Nephron progenitor cell (in vitro differentiated cells): Measurements from ENCODE around the gene RFXAP.

Experiments used
- DNase-seq: peaks from one replicate; pipeline ENCODE4 v3.0.0; 2021
- H3K27ac Mint-ChIP-seq: 2 replicates; pipeline ENCODE4 v1.8.0; 2021; ENCODE audit warnings: mild to moderate bottlenecking, moderate library complexity, mixed read lengths
- H3K27me3 Mint-ChIP-seq: 2 replicates; pipeline ENCODE4 v1.8.0; 2021; ENCODE audit warnings: mild to moderate bottlenecking, low read depth, mixed read lengths; ENCODE audit not compliant: poor library complexity
- H3K36me3 Mint-ChIP-seq: 2 replicates; pipeline ENCODE4 v1.8.0; 2021; ENCODE audit warnings: low read depth, mixed read lengths
- H3K4me1 Mint-ChIP-seq: 2 replicates; pipeline ENCODE4 v1.8.0; 2021; ENCODE audit warnings: mixed read lengths
- H3K4me3 Mint-ChIP-seq: 2 replicates; pipeline ENCODE4 v1.8.0; 2021; ENCODE audit warnings: mild to moderate bottlenecking, moderate library complexity, mixed read lengths
- H3K9me3 Mint-ChIP-seq: 2 replicates; pipeline ENCODE4 v1.8.0; 2021; ENCODE audit warnings: mild to moderate bottlenecking, moderate library complexity, mixed read lengths
- TF ChIP-seq, protein P1 (sequence below): fragments of 200-600 bp; sonication (generic); IDR thresholded peaks from 2 replicates; pipeline ENCODE4 v1.5.0; 2021; ENCODE audit warnings: antibody characterized with exemption

The RFXAP gene

DNA sequence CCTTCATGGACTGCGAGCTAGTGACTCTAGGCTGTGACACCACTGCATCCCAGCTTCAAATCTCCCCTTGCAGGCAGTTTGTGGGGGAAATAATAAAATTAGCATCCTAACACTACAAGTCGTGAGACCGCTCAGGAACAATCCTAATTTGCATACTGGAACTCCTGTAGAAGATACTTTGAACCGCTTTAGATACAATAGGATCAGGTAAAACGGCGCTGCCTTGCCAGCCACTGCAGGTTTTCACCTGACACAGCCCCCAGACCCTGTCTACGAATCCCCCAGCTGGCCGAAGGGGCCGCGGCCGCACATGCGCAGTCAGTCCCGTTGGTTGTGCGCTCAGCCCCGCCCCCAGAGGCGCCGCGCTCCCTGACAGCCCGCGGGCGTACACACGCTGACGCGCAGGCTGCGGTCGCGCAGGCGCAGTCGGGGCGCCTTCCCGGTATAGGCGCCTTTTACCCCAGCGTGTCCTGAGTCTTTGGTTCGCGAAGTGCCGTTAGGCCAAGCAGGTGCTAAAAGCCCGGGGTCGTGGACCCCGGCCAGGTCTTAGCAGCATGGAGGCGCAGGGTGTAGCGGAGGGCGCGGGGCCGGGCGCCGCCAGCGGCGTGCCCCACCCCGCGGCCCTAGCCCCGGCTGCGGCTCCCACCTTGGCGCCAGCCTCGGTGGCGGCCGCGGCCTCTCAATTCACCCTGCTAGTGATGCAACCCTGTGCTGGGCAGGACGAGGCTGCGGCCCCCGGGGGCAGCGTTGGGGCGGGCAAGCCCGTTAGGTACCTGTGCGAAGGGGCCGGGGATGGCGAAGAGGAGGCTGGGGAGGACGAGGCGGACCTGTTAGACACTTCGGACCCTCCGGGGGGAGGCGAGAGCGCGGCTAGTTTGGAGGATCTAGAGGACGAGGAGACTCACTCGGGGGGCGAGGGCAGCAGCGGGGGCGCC is at the start of gene RFXAP:
RFXAP (plus strand) TSS at position 419 of the 935 bp plus-strand sequence; CDS start at position 555, 136 bp downstream.
- TF ChIP-seq, protein P1, sequence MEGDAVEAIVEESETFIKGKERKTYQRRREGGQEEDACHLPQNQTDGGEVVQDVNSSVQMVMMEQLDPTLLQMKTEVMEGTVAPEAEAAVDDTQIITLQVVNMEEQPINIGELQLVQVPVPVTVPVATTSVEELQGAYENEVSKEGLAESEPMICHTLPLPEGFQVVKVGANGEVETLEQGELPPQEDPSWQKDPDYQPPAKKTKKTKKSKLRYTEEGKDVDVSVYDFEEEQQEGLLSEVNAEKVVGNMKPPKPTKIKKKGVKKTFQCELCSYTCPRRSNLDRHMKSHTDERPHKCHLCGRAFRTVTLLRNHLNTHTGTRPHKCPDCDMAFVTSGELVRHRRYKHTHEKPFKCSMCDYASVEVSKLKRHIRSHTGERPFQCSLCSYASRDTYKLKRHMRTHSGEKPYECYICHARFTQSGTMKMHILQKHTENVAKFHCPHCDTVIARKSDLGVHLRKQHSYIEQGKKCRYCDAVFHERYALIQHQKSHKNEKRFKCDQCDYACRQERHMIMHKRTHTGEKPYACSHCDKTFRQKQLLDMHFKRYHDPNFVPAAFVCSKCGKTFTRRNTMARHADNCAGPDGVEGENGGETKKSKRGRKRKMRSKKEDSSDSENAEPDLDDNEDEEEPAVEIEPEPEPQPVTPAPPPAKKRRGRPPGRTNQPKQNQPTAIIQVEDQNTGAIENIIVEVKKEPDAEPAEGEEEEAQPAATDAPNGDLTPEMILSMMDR, result no peak
- no peaks in the 10 kb centered on the region for H3K36me3 Mint-ChIP-seq
- H3K4me1 Mint-ChIP-seq, result peaks cover 39% of the 10 kb centered on the region
- peak; percentile 97 for DNase-seq
- no peaks in the 10 kb centered on the region for H3K9me3 Mint-ChIP-seq
- H3K27ac Mint-ChIP-seq, result peak within 1 kb of the TSS; percentile 17
- H3K4me3 Mint-ChIP-seq, result peak within 1 kb of the TSS; percentile 92
- H3K27me3 Mint-ChIP-seq, result peaks cover 4% of the 10 kb centered on the region

- H3K4me3 Mint-ChIP-seq, result no peak overlapping the region
- H3K4me1 Mint-ChIP-seq, result no peaks in the 10 kb centered on the region
Observed at GRCh38 chr13:36769545-36769944, 49.5 kb upstream of the RFXAP start.

GRCh38 chr13:36770741-36771140 is 48.3 kb upstream of the RFXAP start:
- Mint-ChIP-seq H3K27ac (no peak overlapping the region), H3K9me3 (peaks cover 18% of the 10 kb centered on the region), H3K27me3 (peaks cover 6% of the 10 kb centered on the region), H3K36me3 (no peaks in the 10 kb centered on the region), H3K4me1 (no peaks in the 10 kb centered on the region), H3K4me3 (no peak overlapping the region)
- TF ChIP-seq, protein P1, result no peak
- DNase-seq, result no peak

More at GRCh38 chr13:36769545-36769944, 49.5 kb upstream of the RFXAP start:
- Mint-ChIP-seq H3K27me3 (peaks cover 6% of the 10 kb centered on the region), H3K36me3 (no peaks in the 10 kb centered on the region), H3K9me3 (peaks cover 19% of the 10 kb centered on the region), H3K27ac (no peak overlapping the region)
- TF ChIP-seq, protein P1, result no peak
- no peak for DNase-seq

GRCh38 chr13:36772853-36773252 is 46.2 kb upstream of the RFXAP start:
- Mint-ChIP-seq H3K36me3 (no peaks in the 10 kb centered on the region), H3K9me3 (no peaks in the 10 kb centered on the region), H3K27me3 (peaks cover 6% of the 10 kb centered on the region), H3K27ac (no peak overlapping the region), H3K4me3 (no peak overlapping the region), H3K4me1 (peaks cover 7% of the 10 kb centered on the region)
- no peak for DNase-seq
- TF ChIP-seq, protein P1, result no peak

DNA sequence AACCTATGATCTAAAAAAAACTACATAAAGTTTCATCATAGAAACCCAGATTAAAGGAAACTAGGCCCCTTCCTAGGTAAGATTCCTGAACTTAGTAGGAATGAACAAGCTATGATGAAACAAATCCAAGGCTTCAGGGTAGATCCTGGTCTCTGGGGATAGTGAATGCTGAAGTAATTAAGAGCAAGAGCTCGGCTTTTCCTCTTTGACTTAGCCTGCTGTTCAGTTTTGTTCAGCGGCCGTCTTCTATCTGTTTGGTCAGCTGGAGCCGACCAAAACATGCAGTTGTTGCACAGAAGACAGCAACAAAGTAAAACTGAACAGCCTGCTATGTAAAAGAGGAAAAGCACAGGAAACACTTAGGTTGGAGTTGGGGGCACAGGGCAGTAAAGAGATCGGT is 44.1 kb upstream of the RFXAP start:
- Mint-ChIP-seq H3K27me3 (no peaks in the 10 kb centered on the region), H3K4me3 (no peak overlapping the region), H3K36me3 (no peaks in the 10 kb centered on the region), H3K27ac (no peak overlapping the region), H3K9me3 (no peaks in the 10 kb centered on the region), H3K4me1 (peaks cover 22% of the 10 kb centered on the region)
- TF ChIP-seq, protein P1, result no peak
- DNase-seq, result no peak
